HG02973 (cell line): Measurements from ENCODE around the gene CDYL2.
"Not testable (repeated sequence)": the region's sequence is repeated elsewhere in the genome, so short reads cannot be mapped to it uniquely, and the experiment has no call there.

ENCODE experiments used
- ATAC-seq: cut with Tn5 transposase; IDR thresholded peaks from one replicate; pipeline ENCODE4 v1.9.1; 2021; ENCODE audit warnings: moderate library complexity; ENCODE audit not compliant: unreplicated experiment

Gene CDYL2

GRCh38 chr16:80809366-80809765 lies 5.0 kb upstream of the CDYL2 start:
- no peak for ATAC-seq

GRCh38 chr16:80807906-80808305 lies 3.5 kb upstream of the CDYL2 start:
- ATAC-seq: no peak

- no peak for ATAC-seq
Observed at GRCh38 chr16:80806927-80807340, 2.5 kb upstream of the CDYL2 start.

GRCh38 chr16:80806289-80806688 lies 1.9 kb upstream of the CDYL2 start:
- no peak for ATAC-seq

GRCh38 chr16:80804056-80804525 lies 307 bp downstream of the CDYL2 start:
- ATAC-seq: no peak

GRCh38 chr16:80803339-80804055 lies 901 bp downstream of the CDYL2 start:
- peak; percentile 39 for ATAC-seq

GRCh38 chr16:80802902-80803301 lies 1.5 kb downstream of the CDYL2 start:
- no peak for ATAC-seq

GRCh38 chr16:80802138-80802537 lies 2.3 kb downstream of the CDYL2 start:
- ATAC-seq: no peak

GRCh38 chr16:80794071-80794470 lies 10.3 kb downstream of the CDYL2 start:
- ATAC-seq: no peak

- ATAC-seq: no peak
Observed at GRCh38 chr16:80792031-80792430, 12.4 kb downstream of the CDYL2 start.

- no peak for ATAC-seq
Observed at GRCh38 chr16:80791411-80791810, 13.0 kb downstream of the CDYL2 start.

- no peak for ATAC-seq
Observed at GRCh38 chr16:80790751-80791150, 13.6 kb downstream of the CDYL2 start.

- ATAC-seq: no peak
Observed at GRCh38 chr16:80788027-80788426, 16.4 kb downstream of the CDYL2 start.

GRCh38 chr16:80786561-80786960 lies 17.8 kb downstream of the CDYL2 start:
- not testable (repeated sequence) for ATAC-seq

- no peak for ATAC-seq
Observed at GRCh38 chr16:80784951-80785350, 19.4 kb downstream of the CDYL2 start.

GRCh38 chr16:80778703-80779102 lies 25.7 kb downstream of the CDYL2 start:
- ATAC-seq: no peak

GRCh38 chr16:80776856-80777255 lies 27.5 kb downstream of the CDYL2 start:
- no peak for ATAC-seq

GRCh38 chr16:80775450-80775849 lies 28.9 kb downstream of the CDYL2 start:
- no peak for ATAC-seq

GRCh38 chr16:80766798-80767197 lies 37.6 kb downstream of the CDYL2 start:
- ATAC-seq: no peak

- no peak for ATAC-seq
Observed at GRCh38 chr16:80759419-80760162, 44.8 kb downstream of the CDYL2 start.

GRCh38 chr16:80754476-80754875 lies 49.9 kb downstream of the CDYL2 start:
- ATAC-seq: no peak

- ATAC-seq: no peak
Observed at GRCh38 chr16:80752541-80752940, 51.9 kb downstream of the CDYL2 start.
